ENCODE measurements around the gene SOS1.
"Not testable (repeated sequence)": the region's sequence is repeated elsewhere in the genome, so short reads cannot be mapped to it uniquely, and the experiment has no call there.

Gene SOS1

GRCh38 chr2:39120771-39121522 lies at the start of gene SOS1:
Gene SOS1 (minus strand): TSS chr2:39121051. CDS start chr2:39120422, 629 bp downstream.
- peak; percentile 80 to 92 (median 88) for DNase-seq

GRCh38 chr2:39164089-39164488 lies 43.2 kb upstream of the SOS1 start:
- no peak for DNase-seq

GRCh38 chr2:39160982-39161381 lies 40.1 kb upstream of the SOS1 start:
- DNase-seq = no peak

GRCh38 chr2:39159283-39159682 lies 38.4 kb upstream of the SOS1 start:
- no peak for DNase-seq

- DNase-seq = no peak
These were observed 37.5 kb upstream of the SOS1 start for GRCh38 chr2:39158351-39158750.

- DNase-seq = no peak
These were observed 36.0 kb upstream of the SOS1 start for GRCh38 chr2:39156846-39157245.

GRCh38 chr2:39156107-39156506 lies 35.3 kb upstream of the SOS1 start:
- DNase-seq = no peak

- DNase-seq = not testable (repeated sequence)
These were observed 34.7 kb upstream of the SOS1 start for GRCh38 chr2:39155573-39155972.

GRCh38 chr2:39154944-39155343 lies 34.1 kb upstream of the SOS1 start:
- DNase-seq = no peak

GRCh38 chr2:39153312-39153711 lies 32.5 kb upstream of the SOS1 start:
- DNase-seq = no peak

- no peak for DNase-seq
These were observed 31.7 kb upstream of the SOS1 start for GRCh38 chr2:39152504-39152903.

GRCh38 chr2:39150890-39151497 lies 30.1 kb upstream of the SOS1 start:
- no peak for DNase-seq

- no peak for DNase-seq
These were observed 29.3 kb upstream of the SOS1 start for GRCh38 chr2:39150102-39150562.

GRCh38 chr2:39146630-39147029 lies 25.8 kb upstream of the SOS1 start:
- no peak for DNase-seq

- no peak for DNase-seq
These were observed 25.1 kb upstream of the SOS1 start for GRCh38 chr2:39145906-39146421.

GRCh38 chr2:39144416-39144815 lies 23.6 kb upstream of the SOS1 start:
- no peak for DNase-seq

- DNase-seq = no peak
These were observed 22.2 kb upstream of the SOS1 start for GRCh38 chr2:39142904-39143605.

GRCh38 chr2:39141334-39142271 lies 20.8 kb upstream of the SOS1 start:
- no peak for DNase-seq

- DNase-seq = not testable (repeated sequence)
These were observed 20.1 kb upstream of the SOS1 start for GRCh38 chr2:39140948-39141333.

- DNase-seq = no peak
These were observed 19.5 kb upstream of the SOS1 start for GRCh38 chr2:39140322-39140847.

GRCh38 chr2:39139511-39140237 lies 18.8 kb upstream of the SOS1 start:
- no peak for DNase-seq

GRCh38 chr2:39138837-39139211 lies 18.0 kb upstream of the SOS1 start:
- no peak for DNase-seq
